ENCODE results near the gene SPDEF. TPM values are rescaled to one million over a fixed set of nuclear protein-coding genes. Genes with fewer than 3 reads are reported as not detected.

The SPDEF gene
- total and polyA plus RNA-seq, 10 of the 15 experiments (the other 5 are each of a cell fraction or from before 2014, with no cell fraction given) = not detected

- TF ChIP-seq SKIL (IDR thresholded peaks at IDR 0.05; ENCODE audit: low read depth, poor library complexity, severe bottlenecking) (no peak), CTCF (IDR thresholded peaks at IDR 0.05 in 2 of 3, conservative IDR thresholded peaks at IDR 0.05 in 1 of 3; ENCODE audit: control insufficient read depth in 2 of 3, extremely low read depth in 1 of 3, insufficient read depth in 1 of 3, low read depth in 3 of 3, low read length in 3 of 3) (peak in 1 of 3 experiments; percentile 12; a peak in 1 of 6 replicates)
- no peak overlapping the region for H3K27ac ChIP-seq (ENCODE audit: control insufficient read depth, insufficient read depth)
- H4K20me1 ChIP-seq (ENCODE audit: control insufficient read depth, insufficient read depth) = no peaks in the 10 kb centered on the region
- no peaks in the 10 kb centered on the region for H3K79me2 ChIP-seq (ENCODE audit: control insufficient read depth, insufficient read depth, low read length)
- in situ Hi-C loops (cut with MboI) (no loop called here), intact Hi-C loops (cut with micrococcal nuclease; ENCODE audit: unreplicated experiment) (loop anchor here (5.0 kb wide), 1 partner anchor 613 kb away; the partner anchor contains the start of gene TCP11)
- H3K9ac ChIP-seq (ENCODE audit: control insufficient read depth, insufficient read depth, low read length) = no peak overlapping the region
- ChIA-PET POLR2A (no interaction called here), CTCF (no interaction called here), RAD21 (ENCODE audit: unreplicated experiment) (no interaction called here), SMC1A (ENCODE audit: uncharacterized antibody, unreplicated experiment) (no interaction called here)
- H3K27me3 ChIP-seq (replicated peaks in 1 of 2; ENCODE audit: control insufficient read depth in 2 of 2, insufficient read depth in 2 of 2, low read length in 1 of 2) = no peaks in the 10 kb centered on the region
- DNase-seq (ENCODE audit: low read depth, low spot score) (no peak), FAIRE-seq (no peak), ATAC-seq (no peak)
- no TSS peak for BruUV-seq (replicated peaks)
- no peak overlapping the region for H3K4me2 ChIP-seq (ENCODE audit: control insufficient read depth, insufficient read depth)
- no peaks in the 10 kb centered on the region for H3K36me3 ChIP-seq (ENCODE audit: control insufficient read depth in 2 of 2, insufficient read depth in 2 of 2, low read length in 1 of 2)
- no peaks in the 10 kb centered on the region for H3K4me1 ChIP-seq (ENCODE audit: control insufficient read depth, insufficient read depth, low read length)
- 51% methylated on average over 10 of the region's 10 CpGs for WGBS (ENCODE audit: insufficient coverage, insufficient replicate concordance, low lambda C conversion rate, missing lambda C conversion rate)
- H3K4me3 ChIP-seq = no peak overlapping the region
- H2AFZ ChIP-seq (ENCODE audit: control insufficient read depth, low read depth, low read length) = no peak overlapping the region
- no peaks in the 10 kb centered on the region for H3K9me3 ChIP-seq (replicated peaks; ENCODE audit: control insufficient read depth, insufficient read depth, low read length)
These were observed 26.3 kb downstream of the SPDEF start for GRCh38 chr6:34529665-34530327.

All from GM12878 (cell line).